DMS53 treated with DMSO at 0.1 percent for 48 hours (cell line): ENCODE results near the gene TMEM17.
A peak's percentile ranks its signal among the peaks of the same experiment; 100 is the strongest.
"Not testable (repeated sequence)": the region's sequence is repeated elsewhere in the genome, so short reads cannot be mapped to it uniquely, and the experiment has no call there.

Source experiments
- DNase-seq: peaks from one replicate; lab custom pipeline; 2025; ENCODE audit not compliant: unreplicated experiment; lab: John Stamatoyannopoulos, UW

The TMEM17 gene, protein sequence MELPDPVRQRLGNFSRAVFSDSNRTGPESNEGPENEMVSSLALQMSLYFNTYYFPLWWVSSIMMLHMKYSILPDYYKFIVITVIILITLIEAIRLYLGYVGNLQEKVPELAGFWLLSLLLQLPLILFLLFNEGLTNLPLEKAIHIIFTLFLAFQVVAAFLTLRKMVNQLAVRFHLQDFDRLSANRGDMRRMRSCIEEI

DNA sequence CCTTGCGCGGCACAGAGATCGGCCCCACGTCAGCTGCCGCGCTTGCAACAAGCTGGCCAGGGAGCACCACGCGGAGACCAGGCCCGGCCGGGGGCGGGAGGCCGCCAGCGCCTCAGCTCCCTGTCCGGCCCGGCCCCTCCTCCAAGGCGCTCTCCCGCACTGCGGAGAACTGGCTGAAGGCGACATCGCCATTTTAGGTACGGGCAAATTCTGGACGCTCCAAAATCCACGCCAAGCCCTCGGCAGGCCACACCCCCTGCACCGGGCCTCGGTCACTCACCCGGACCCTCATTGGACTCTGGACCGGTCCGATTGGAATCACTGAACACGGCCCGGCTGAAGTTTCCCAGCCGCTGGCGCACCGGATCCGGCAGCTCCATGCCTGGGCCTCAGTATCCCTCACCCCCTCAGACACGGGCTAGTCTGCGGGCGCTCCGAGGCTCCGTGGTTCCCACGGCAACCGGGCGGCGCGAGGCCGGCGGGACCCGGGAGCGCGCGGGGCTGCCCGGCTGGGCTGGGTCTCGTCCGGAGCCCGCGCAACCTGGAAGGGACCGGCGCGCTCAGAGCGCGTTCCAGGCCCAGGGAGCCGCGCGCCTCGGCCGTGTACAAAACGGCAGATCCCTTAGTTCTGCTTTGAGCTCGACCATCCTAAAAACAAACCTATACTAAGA is at the start of gene TMEM17:
TMEM17 (minus strand) TSS at position 446 of the 671 bp plus-strand sequence; CDS start at position 380, 66 bp downstream.
- peak; percentile 82 for DNase-seq

DNA sequence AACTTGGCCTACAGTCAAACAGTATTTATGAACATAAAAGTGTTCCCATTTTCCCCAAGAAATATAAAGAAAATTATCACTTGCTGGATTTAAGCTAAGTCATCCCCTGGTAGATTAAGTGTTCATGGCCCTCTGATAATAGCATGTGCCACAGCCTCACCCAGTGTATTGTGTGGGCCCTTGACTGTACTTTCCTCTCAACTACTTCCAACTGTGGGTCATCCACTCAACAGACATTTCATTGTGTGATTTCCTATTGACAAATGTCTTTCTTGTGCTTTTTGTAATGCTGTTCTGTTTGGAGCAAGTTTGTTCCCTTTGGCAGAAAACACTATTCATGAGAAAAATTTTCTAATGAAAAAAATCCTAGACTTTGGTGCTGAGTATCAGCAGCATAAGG is 48.4 kb upstream of the TMEM17 start:
- DNase-seq, result no peak

DNA sequence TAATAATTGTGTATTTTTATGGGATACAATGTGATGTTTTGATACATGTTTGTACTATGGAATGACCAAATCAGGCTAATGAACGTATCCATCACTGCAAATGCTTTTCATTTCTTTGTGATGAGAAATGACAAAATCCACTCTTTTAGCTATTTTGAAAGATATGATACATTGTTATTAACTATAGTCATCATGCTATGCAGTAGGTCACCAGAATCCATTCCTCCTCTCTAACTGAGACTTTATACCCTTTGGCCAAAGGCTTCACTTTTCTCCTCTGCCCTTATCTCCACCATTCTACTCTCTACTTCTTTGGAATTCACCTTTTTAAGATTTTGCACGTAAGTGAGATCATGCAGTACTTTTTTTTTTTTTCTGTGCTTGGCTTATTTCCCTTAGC is 44.5 kb upstream of the TMEM17 start:
- DNase-seq, result no peak

DNA sequence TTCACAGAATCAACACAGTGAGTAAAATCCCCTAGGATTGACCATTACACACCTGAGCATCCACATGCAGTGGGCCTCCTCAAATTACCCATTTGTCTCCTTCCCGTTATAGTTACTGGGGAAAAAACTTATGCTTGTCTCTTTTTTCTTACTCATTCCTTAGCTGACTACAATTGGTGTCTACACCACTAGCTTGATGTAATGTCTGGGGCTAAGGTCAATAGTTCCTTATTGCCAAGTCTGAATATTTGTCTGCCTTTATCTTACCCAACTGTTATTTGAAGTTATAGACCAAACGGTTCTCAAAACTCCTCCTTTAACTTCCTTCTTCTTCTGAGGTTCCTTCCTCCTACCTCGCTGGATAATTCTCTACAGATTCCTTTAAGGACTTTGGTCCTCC is 41.9 kb upstream of the TMEM17 start:
- DNase-seq, result no peak

DNA sequence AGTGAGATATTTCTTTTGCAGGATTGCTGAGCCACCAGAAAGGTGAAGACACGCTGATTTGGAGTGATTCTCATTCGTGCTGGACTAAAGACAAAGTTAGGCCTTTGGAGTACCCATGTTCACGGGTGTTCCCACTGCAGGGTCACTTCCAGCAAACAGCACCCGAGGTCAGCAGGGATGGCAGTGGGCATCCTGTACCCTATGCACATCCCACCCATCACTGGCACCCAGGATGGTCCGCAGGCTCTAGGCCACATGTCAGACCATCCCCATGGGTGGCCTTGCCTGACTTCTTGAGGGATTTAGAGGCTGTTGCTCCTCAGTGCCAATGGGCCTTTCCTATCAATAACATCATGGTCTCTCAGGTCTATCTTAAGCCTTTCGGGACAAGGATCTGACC is 39.3 kb upstream of the TMEM17 start:
- DNase-seq, result no peak

DNA sequence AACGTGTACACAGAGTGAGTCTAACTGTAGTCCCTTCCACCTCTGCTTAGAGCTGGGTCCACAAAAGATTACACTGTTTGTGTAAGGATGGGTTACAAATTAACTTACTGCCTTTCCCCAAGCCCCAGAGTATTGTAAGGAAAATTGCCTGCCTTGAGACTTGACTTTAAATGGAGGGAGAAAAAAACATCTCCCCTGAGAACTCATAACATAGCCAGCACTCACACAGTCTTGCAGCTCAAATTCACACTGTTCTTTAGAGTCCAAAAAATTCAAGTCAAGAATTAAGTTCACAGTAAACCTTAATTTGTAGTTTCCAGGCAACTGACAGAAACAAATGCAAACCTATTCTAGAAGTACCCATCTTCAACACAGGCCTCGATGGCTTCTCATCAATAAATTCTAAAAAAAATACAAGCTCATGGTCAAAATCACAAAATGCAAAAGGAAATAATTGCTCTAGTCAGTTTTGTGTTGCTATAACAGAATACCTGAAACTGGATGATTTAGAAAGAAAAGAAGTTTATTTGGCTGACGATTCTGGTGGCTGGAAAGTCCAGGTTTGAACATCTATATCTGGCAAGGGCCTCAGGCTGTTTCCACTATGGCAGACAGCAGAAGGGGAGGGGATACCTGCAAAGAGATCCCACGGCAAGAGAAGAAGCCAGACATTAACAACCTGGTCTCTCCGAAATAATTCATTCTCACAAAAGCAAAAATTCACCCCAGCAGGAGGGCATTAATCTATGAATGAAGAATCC is 34.6 kb upstream of the TMEM17 start:
- DNase-seq, result no peak

DNA sequence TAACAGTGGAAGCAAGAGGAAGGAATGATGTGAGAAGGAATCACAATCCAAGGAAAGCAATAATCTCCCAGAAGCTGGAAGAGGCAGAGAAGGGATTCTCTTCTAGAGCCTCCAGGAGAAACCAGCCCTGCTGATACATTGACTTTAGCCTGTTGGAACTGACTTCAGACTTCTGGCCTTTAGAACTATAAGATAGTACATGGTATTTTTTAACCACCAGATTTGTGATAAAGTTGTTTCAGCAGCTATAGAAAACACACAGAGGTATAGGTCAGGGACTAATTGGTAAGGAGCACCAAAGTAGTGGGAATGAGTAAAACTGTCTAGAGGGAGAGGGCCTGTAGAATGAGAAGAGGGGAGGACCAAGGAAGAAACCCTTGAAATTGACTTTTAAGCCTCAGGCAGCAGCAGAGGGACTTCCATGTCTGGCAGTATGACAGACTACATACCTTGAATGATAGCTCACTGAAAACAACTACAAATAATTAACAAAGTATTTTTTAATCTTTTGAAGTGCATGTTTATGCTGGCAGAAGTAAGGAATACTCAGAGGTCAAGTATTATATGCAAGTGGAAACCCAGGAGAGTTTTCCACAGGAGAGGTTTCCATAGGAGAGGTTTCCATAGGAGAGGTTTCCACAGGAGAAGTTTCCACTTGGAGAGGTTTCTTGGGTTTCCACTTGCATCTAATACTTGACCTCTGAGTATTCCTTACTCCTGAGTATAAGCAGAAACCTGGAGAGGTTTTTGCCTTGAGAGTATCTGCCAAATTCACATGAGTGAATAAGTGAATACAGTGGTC is 33.8 kb upstream of the TMEM17 start:
- no peak for DNase-seq

DNA sequence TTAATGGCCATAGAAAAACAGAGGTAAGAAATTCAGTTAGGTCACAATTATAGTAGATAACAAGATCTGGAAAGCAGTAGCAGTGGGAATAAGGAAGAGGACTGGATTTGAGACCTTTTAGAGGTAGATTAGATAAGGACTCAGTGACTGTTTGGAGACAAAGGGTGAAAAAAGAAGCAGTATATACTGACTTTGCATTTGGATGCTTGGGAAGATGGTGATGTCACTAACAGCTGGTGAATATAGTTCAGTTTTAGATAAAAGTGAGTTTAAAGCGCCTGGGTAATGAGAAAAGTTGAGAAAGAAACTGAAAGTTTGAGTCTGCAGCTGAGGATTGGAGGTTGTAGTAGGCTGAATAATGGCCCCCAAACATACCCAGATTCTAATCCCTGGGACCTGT is 32.8 kb upstream of the TMEM17 start:
- DNase-seq, result no peak

DNA sequence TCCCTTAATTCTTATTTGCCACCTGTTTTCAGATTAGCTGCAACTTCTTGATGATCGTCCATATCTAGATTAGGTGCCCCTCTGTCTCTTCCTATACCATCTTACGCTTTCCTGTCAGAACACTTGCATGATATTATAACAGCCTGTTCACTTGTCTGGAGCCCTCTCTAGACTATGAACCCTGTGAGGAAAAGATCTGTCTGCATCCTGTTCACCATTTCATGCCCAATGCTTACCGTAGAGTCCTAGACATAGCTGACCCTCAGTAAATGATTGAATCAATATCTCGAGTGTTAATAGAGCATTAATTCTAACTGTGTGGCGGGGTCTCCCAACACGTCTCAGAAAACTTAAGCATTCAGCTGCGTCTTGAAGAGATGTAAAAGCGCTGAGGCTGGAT is 31.8 kb upstream of the TMEM17 start:
- no peak for DNase-seq

DNA sequence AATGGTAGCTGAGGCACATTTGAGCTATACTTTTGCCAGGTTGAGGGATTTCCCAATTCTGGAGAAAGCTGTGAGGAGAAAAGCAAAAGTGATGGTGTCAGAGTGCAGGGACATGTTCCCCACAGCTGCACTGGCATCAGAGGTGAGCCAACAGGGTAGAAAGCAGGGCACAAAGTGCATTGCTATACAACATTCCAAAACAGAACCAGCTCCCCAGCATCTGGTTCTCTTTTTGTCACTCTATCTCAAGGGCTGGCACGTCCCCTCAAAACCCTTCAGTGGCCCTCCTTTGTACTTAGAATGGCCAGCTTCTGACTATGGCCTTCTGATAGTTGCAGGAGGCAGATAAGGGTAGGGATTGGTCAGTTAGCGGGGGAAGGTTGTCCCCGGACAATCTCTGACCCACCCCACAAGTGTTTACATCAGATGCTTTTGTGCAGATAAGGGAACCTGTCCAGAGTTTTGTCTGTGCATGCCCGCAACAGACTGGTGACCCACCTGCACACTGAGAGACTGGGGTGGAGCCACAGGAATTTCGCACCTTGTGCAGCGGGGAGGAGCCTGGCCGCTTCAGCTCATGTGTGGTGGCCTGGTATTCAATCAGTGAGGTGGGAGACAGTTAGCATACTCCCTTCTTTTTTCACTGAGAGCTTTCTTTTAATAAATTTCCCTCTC is 31.0 kb upstream of the TMEM17 start:
- DNase-seq, result no peak

DNA sequence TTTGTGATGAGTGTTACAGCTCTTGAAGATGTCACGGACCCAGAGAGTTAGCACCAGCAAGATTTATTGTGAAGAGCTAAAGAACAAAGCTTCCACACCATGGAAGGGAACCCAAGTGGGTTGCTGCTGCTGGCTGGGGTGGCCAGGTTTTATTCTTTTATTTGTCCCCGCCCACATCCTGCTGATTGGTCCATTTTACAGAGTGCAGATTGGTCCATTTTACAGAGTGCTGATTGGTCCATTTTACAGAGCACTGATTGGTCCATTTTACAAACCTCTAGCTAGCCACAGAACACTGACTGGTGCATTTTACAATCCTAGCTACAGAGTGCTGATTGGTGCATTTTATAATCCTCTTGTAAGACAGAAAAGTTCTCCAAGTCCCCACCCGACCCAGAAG is 29.5 kb upstream of the TMEM17 start:
- DNase-seq, result not testable (repeated sequence)

DNA sequence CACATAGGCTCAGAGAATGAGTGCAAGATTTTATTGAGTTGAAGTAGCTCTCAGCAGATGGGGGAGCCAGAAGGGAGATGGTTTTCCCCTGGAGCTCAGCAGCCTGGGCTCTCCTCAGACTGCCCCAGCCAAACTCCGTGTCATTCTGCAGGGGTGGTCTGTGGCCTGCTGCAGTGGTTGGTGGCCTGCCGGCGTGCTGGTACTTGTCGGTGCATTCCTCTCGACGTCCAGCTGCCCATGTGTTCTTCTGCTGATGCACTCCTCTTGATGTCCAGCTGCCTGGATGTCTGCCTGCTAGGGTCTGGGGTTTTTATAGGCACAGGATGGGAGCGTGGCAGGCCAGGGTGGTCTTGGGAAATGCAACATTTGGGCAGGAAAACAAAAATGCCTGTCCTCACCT is 25.6 kb upstream of the TMEM17 start:
- DNase-seq, result no peak

DNA sequence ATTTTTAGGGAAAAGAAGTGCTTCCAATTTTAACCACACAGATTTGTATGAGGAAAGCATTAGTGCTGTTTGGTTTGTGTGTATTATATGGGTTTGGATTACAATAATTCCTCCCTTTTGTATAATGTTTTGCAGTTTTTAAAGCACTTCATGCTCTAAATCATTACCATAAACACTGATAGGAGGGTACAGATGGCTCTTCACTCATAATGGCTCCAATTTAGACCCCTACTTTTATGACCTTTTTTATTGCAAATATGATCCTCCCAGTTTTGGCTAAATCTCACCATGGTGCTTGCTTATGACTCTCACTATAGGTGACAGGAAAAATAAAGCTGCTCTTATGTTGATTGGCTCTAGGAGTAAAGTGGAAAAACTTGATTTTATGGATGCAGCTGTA is 23.8 kb upstream of the TMEM17 start:
- no peak for DNase-seq

DNA sequence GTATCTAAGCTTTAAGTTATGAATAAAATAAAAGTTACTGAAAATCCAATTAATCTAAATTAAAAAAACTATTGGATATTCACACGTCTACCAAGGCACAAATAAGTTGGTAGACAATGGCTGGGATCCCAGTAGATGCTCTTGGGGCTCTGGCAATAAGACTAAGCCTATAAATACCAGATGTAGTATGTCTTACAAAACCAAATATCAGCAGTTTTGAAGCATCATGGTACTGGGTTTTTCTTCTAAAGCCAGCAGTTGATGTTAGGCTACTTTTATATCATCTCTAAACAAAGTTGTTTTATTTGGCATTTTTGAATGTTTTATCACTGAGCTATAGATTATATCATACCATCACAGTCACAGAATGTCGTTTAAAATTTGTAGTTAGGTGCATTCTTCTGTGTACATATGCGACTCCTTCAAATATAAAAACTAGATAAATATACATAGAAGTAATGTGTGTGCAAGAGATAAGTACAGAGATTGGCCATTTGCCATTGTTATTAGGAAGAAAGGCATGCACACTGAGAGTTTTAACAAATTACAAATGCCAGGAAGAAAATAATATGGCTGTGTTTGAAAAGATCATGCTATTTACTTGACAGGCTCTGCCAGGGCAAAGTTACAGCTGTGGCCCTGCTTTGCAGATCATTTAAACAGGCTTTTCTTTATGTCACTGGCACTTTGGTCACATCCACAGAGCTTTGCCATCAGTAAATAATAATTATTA is 21.6 kb upstream of the TMEM17 start:
- no peak for DNase-seq

DNA sequence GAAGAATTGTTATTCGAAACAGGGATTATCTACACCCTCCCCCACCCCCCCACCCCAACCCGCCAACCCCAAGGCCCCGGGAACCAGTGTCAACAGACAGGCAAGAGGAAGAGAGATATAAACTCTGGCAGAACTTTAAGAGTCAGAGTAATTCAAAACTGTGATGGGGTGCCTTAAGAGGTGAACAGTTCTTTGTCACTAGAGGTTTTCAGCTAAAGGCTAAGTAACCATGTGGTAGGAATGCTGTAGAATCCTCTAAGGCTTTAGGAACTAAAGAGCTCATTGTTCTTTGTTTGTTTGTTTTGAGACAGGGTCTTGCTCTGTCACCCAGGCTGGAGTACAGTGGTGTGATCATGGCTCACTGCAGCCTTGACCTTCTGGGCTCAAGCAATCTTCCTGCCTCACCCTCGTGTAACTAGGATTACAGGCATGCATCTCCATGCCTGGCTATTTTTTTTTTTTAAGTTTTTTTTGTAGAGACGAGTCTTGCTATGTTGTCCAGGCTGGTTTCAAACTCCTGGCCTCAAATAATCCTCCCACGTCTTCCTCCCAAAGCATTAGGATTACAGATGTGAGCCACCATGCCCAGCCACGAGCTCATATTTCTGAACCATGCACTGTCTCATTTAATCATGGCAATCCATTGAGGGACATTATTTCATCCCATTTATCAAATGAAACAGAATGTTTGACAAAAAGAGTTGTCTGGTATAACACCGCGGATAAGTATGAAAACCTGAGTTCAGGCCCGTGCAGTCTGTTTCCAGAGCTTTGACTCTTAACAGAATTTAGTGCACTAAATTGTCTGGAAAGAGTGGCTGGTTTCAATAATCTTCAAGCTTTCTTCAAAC is 20.8 kb upstream of the TMEM17 start:
- no peak for DNase-seq

DNA sequence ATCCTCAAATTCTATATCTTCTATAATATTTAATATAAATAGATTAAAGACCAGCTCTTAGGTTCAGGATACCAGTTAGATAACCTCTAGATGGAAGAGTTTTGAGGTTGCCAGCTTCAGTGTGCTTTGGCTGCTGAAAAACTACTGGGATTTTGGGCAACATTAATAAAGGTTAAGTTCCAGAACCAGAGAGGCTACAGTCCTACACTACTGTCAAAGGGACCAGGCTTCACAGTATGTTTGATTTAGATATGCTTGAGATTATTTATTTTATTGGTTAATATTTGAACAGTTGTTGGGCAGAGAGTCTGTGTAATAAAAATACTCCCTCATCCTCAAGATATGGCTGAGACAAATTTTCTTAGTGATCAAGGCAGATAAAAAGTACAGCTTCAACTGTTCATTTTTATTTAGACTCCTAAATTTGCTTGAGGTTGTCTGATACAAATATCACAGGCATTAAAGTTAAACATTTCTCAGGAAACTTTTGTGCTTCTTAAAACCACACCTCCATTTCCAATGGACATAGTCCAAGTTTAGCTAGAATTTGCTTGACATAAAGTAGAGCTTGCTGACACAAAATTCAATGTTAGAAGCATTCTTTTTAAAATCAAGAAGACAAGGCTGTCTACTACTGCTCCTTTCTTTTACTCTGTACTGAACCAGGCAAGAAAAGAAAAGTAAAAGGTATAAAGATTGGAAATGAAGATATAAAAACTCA is 19.7 kb upstream of the TMEM17 start:
- DNase-seq, result no peak

DNA sequence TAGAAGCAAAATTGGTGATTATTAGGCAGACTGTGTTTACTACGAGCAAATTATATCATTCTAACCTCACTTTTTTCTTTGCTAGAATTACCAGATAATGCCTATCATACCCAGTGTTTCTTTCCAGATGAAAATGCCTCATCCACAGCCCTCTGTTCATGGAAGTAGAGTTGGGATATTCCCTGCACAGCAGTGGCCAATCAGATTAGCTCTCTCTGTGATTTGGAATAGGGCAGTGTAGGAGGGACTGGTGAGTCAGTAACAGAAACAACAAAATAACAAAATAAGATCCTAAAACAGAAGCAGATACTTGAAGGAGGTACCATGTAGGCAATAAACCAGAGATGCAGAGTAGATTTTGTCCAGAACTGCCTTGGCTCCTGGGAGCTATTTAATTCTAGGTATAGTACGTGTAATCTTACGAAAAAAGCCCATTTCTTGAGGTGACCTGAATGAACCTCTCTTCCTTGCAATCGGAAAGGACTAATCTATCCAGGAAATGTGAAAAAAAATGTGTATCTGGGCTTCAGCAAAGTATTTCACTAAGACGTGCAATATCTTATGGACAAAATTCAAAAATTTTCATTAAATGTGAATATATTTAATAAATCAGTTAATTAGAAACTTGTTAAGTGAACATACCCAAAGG is 18.4 kb upstream of the TMEM17 start:
- DNase-seq, result no peak

DNA sequence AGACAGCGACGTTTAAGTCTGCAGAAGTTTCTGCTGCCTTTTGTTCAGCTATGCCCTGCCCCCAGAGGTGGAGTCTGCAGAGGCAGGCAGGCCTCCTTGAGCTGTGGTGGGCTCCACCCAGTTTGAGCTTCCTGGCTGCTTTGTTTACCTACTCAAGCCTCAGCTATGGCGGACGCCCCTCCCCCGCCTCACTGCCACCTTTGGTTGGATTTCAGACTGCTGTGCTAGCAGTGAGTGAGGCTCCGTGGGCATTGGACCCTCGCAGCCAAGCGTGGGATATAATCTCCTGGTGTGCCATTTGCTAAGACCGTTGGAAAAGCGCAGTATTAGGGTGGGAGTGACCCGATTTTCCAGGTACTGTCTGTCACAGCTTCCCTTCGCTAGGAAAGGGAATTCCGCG is 15.1 kb upstream of the TMEM17 start:
- DNase-seq, result not testable (repeated sequence)
